HCT116 (cell line): ENCODE measurements around the gene PFDN5. TPM values are rescaled to one million over a fixed set of nuclear protein-coding genes. Genes with fewer than 3 reads are reported as not detected.
A peak's percentile ranks its signal among the peaks of the same experiment; 100 is the strongest.
"Not testable (repeated sequence)": the region's sequence is repeated elsewhere in the genome, so short reads cannot be mapped to it uniquely, and the experiment has no call there.

Experiments used
- ATAC-seq: fragments of 200-7000 bp; cut with Tn5 transposase; 2 replicates; pipeline ENCODE4 v1.9.1; 2020; ENCODE audit warnings: mild to moderate bottlenecking, moderate library complexity
- BruUV-seq: library from RNA; stranded (reverse); fragments of 400-500 nt; replicated peaks from 2 replicates; lab custom pipeline; 2021; lab: Mats Ljungman, UMichigan
- CTCF ChIA-PET: fragments of 300-600 bp; sonication (Branson Sonifier 250); formaldehyde crosslinking; loops from one replicate; lab custom pipeline; 2021; ENCODE audit warnings: antibody characterized with exemption; lab: Charles Lee
- POLR2A ChIA-PET: fragments of 300-600, 350-600 bp; sonication (Branson Sonifier 250); formaldehyde crosslinking; loops from one replicate; lab custom pipeline; 2021; ENCODE audit warnings: antibody characterized with exemption; lab: Charles Lee
- RAD21 ChIA-PET, 2 experiments: fragments of 300-600 bp; sonication (Branson Sonifier 250); formaldehyde crosslinking; loops; one replicate each; lab custom pipeline; 2023; ENCODE audit warnings: low total read pairs in 2 of 2; ENCODE audit not compliant: uncharacterized antibody in 2 of 2, unreplicated experiment in 2 of 2, low non-redundant PET in 1 of 2; lab: Charles Lee
- DNase-seq: peaks from one replicate; pipeline ENCODE4 v3.0.0-alpha.2; 2010; ENCODE audit warnings: low read depth, low spot score
- H2AFZ ChIP-seq: fragments of 200-600 bp; shearing (Covaris generic), sonication (generic); 2 replicates; pipeline ENCODE4 v1.6.1; 2017; ENCODE audit warnings: low read depth, mixed run types, mixed read lengths, antibody characterized with exemption, low read length; ENCODE audit not compliant: poor library complexity, severe bottlenecking
- H3K27ac ChIP-seq: 2 replicates; pipeline ENCODE4 v1.5.1; 2012; ENCODE audit warnings: low read depth, low read length
- H3K27me3 ChIP-seq: fragments of 200-600 bp; sonication (generic); 2 replicates; pipeline ENCODE4 v1.6.1; 2016; ENCODE audit warnings: mixed run types, low read length, mixed read lengths; ENCODE audit not compliant: insufficient read depth
- H3K36me3 ChIP-seq, 2 experiments: fragments of 200-500 bp in 1 of 2; fragments of 200-600 bp in 1 of 2; sonication (Bioruptor generic) in 1 of 2; sonication (generic) in 1 of 2; 2 replicates each; pipeline versions ENCODE4 v1.5.1 to v1.6.1; 2014 to 2016; ENCODE audit warnings: low read length in 2 of 2, inconsistent platforms in 1 of 2, mixed read lengths in 1 of 2, mixed run types in 1 of 2; ENCODE audit not compliant: insufficient read depth in 2 of 2, control insufficient read depth in 1 of 2
- H3K4me1 ChIP-seq, 2 experiments: fragments of 200-600 bp in 1 of 2; sonication (generic) in 1 of 2; 2 replicates each; pipeline versions ENCODE4 v1.5.1 to v1.6.1; 2012 to 2017; ENCODE audit warnings: low read length in 2 of 2, inconsistent platforms in 1 of 2, mild to moderate bottlenecking in 1 of 2, mixed read lengths in 1 of 2, mixed run types in 1 of 2, moderate library complexity in 1 of 2; ENCODE audit not compliant: insufficient read depth in 2 of 2, control insufficient read depth in 1 of 2
- H3K4me2 ChIP-seq: fragments of 200-600 bp; sonication (generic); 2 replicates; pipeline ENCODE4 v1.6.1; 2017; ENCODE audit warnings: mixed run types, low read length, mixed read lengths
- H3K4me3 ChIP-seq, 2 experiments: fragments of 200-600 bp in 1 of 2; sonication (generic) in 1 of 2; replicated peaks in 1 of 2; 2 replicates each; pipeline ENCODE4 v1.5.1; 2011 to 2016; ENCODE audit warnings: low read length in 2 of 2, control low read depth in 1 of 2, low read depth in 1 of 2, mild to moderate bottlenecking in 1 of 2, mixed read lengths in 1 of 2, mixed run types in 1 of 2
- H3K79me2 ChIP-seq: fragments of 200-600 bp; sonication (generic); 2 replicates; pipeline ENCODE4 v1.6.1; 2017; ENCODE audit warnings: mild to moderate bottlenecking, mixed run types, low read length, moderate library complexity, mixed read lengths; ENCODE audit not compliant: insufficient read depth
- H3K9ac ChIP-seq: fragments of 200-600 bp; sonication (generic); 2 replicates; pipeline ENCODE4 v1.6.1; 2016; ENCODE audit warnings: low read length, mixed read lengths
- H3K9me2 ChIP-seq: fragments of 200-600 bp; sonication (generic), shearing (Covaris generic); 2 replicates; pipeline ENCODE4 v1.6.1; 2017; ENCODE audit warnings: mixed run types, mild to moderate bottlenecking, moderate library complexity; ENCODE audit not compliant: insufficient read depth
- H3K9me3 ChIP-seq, 2 experiments: fragments of 200-500 bp in 1 of 2; fragments of 200-600 bp in 1 of 2; sonication (Bioruptor generic) in 1 of 2; sonication (generic) in 1 of 2; 2 replicates each; pipeline ENCODE4 v1.6.1; 2014 to 2017; ENCODE audit warnings: low read length in 2 of 2, mixed read lengths in 2 of 2, inconsistent platforms in 1 of 2, low read depth in 1 of 2, mild to moderate bottlenecking in 1 of 2, mixed run types in 1 of 2, moderate library complexity in 1 of 2; ENCODE audit not compliant: control insufficient read depth in 1 of 2, insufficient read depth in 1 of 2
- H4K20me1 ChIP-seq: fragments of 200-600 bp; sonication (generic), shearing (Covaris generic); 2 replicates; pipeline ENCODE4 v1.6.1; 2017; ENCODE audit warnings: mixed run types, mild to moderate bottlenecking, moderate library complexity; ENCODE audit not compliant: insufficient read depth
- CBX3 ChIP-seq: IDR thresholded peaks from 2 replicates; pipeline ENCODE4 v1.6.1; 2012; ENCODE audit warnings: low read depth
- CEBPB ChIP-seq: IDR thresholded peaks from 2 replicates; pipeline ENCODE4 v1.6.1; 2012; ENCODE audit warnings: low read depth
- EZH2 ChIP-seq: fragments of 200-600 bp; sonication (generic); IDR thresholded peaks from 2 replicates; pipeline ENCODE4 v1.6.1; 2017; ENCODE audit warnings: antibody characterized with exemption, mixed run types
- JUND ChIP-seq: IDR thresholded peaks from 2 replicates; pipeline ENCODE4 v1.6.1; 2012
- RAD21 ChIP-seq: IDR thresholded peaks from 2 replicates; pipeline ENCODE4 v1.6.1; 2012; ENCODE audit warnings: low read depth, mild to moderate bottlenecking
- SIN3A ChIP-seq: IDR thresholded peaks from 2 replicates; pipeline ENCODE4 v1.6.1; 2012; ENCODE audit warnings: low read depth
- SP1 ChIP-seq: IDR thresholded peaks from 2 replicates; pipeline ENCODE4 v1.6.1; 2012; ENCODE audit warnings: low read depth
- TCF7L2 ChIP-seq: IDR thresholded peaks from 2 replicates; pipeline ENCODE4 v1.7.0; 2011; ENCODE audit warnings: borderline replicate concordance, inconsistent platforms; ENCODE audit not compliant: insufficient read depth, insufficient read length; ENCODE audit errors: extremely low read depth
- YY1 ChIP-seq: IDR thresholded peaks from 2 replicates; pipeline ENCODE4 v1.6.1; 2011; ENCODE audit warnings: low read length, low read depth, moderate library complexity, mild to moderate bottlenecking; ENCODE audit not compliant: insufficient replicate concordance; ENCODE audit errors: extremely low read depth
- ZFX ChIP-seq: fragments of 450-650 bp; IDR thresholded peaks from 2 replicates; pipeline ENCODE4 v1.6.1; 2017
- ZNF274 ChIP-seq: fragments of 200-500 bp; sonication (Bioruptor generic); IDR thresholded peaks from 2 replicates; pipeline ENCODE4 v1.6.1; 2014; ENCODE audit warnings: mild to moderate bottlenecking, low read depth, low read length, inconsistent platforms
- intact Hi-C: fragments of 100-400 bp; cut with micrococcal nuclease; formaldehyde crosslinking; loops from 2 replicates; pipeline ENCODE4 v1.10.0; 2022
- total RNA-seq: library from RNA; stranded (reverse); gene quantifications from one replicate; pipeline ENCODE4 v1.2.1, GENCODE V29; 2021; ENCODE audit not compliant: unreplicated experiment
- TF ChIP-seq, protein P1 (sequence below), 3 experiments: fragments of 200-600 bp in 1 of 3; sonication (generic) in 1 of 3; IDR thresholded peaks in 2 of 3; conservative IDR thresholded peaks in 1 of 3; 2 replicates each; pipeline ENCODE4 v1.5.1; 2012 to 2017; ENCODE audit warnings: low read depth in 2 of 3, low read length in 2 of 3, antibody characterized with exemption in 1 of 3, borderline replicate concordance in 1 of 3, control low read depth in 1 of 3, mild to moderate bottlenecking in 1 of 3, mixed read lengths in 1 of 3, mixed run types in 1 of 3, moderate library complexity in 1 of 3; ENCODE audit not compliant: insufficient read depth in 1 of 3

PFDN5 gene
- total RNA-seq, 1 experiment from 2014 or later, result 318 TPM

DNA sequence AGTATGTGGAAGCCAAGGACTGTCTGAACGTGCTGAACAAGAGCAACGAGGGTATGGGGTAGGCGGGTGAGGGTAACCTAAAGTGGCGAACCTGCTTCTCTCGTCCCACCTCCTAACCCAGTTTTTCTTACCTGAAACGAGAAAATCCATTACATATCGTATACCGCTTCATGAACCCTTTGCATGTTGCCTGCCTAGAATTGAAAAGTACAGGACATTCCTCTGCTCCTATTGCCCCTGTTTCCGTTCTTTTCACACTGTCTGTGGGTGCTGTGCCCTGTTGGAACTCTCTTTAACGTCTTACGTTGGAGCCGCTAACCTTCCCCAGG is 513 bp downstream of the PFDN5 start:
- Histone ChIP-seq H3K4me1 (peaks cover 25 to 46% of the 10 kb centered on the region in 2 experiments), H3K4me2 (peak overlapping the region; percentile 88), H3K9me3 (no peaks in the 10 kb centered on the region), H3K27ac (peak overlapping the region; percentile 74), H3K9ac (peak overlapping the region; percentile 98), H4K20me1 (no peaks in the 10 kb centered on the region), H2AFZ (no peak overlapping the region), H3K79me2 (peaks cover 44% of the 10 kb centered on the region), H3K4me3 (peak overlapping the region; percentile 88 to 100), H3K36me3 (peaks cover 21 to 22% of the 10 kb centered on the region in 2 experiments), H3K27me3 (no peaks in the 10 kb centered on the region), H3K9me2 (no peaks in the 10 kb centered on the region)
- no peak for TF ChIP-seq TCF7L2
- no peak for TF ChIP-seq ZFX
- no peak for TF ChIP-seq CEBPB
- no peak for TF ChIP-seq EZH2
- TF ChIP-seq YY1, result no peak
- TF ChIP-seq, protein P1, sequence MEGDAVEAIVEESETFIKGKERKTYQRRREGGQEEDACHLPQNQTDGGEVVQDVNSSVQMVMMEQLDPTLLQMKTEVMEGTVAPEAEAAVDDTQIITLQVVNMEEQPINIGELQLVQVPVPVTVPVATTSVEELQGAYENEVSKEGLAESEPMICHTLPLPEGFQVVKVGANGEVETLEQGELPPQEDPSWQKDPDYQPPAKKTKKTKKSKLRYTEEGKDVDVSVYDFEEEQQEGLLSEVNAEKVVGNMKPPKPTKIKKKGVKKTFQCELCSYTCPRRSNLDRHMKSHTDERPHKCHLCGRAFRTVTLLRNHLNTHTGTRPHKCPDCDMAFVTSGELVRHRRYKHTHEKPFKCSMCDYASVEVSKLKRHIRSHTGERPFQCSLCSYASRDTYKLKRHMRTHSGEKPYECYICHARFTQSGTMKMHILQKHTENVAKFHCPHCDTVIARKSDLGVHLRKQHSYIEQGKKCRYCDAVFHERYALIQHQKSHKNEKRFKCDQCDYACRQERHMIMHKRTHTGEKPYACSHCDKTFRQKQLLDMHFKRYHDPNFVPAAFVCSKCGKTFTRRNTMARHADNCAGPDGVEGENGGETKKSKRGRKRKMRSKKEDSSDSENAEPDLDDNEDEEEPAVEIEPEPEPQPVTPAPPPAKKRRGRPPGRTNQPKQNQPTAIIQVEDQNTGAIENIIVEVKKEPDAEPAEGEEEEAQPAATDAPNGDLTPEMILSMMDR (IDR thresholded peaks at IDR 0.05 in 2 of 3, conservative IDR thresholded peaks at IDR 0.05 in 1 of 3; ENCODE audit: borderline replicate concordance in 1 of 3, insufficient read depth in 1 of 3, low read depth in 2 of 3, low read length in 2 of 3), result no peak
- no peak for TF ChIP-seq ZNF274
- no peak for TF ChIP-seq SIN3A
- TF ChIP-seq RAD21, result no peak
- no peak for TF ChIP-seq CBX3
- TF ChIP-seq SP1, result no peak
- no peak for TF ChIP-seq JUND
- intact Hi-C loops, result no loop called here
- DNase-seq (no peak), ATAC-seq (peak; percentile 0; the same call in 1 of the 2 replicates)
- BruUV-seq, result TSS peak; percentile 59
- ChIA-PET RAD21 (no interaction called here), CTCF (interaction anchor here (0.6 to 1.7 kb wide), 7 partner anchors 26 to 737 kb away, joined by 3 to 13 read pairs (median 4); partner anchors contain the start of gene AAAS), POLR2A (interaction anchor here (0.9 to 2.3 kb wide), 5 partner anchors 25 to 216 kb away, joined by 3 to 13 read pairs (median 4); partner anchors contain the start of genes AAAS, CSAD, SPRYD3 and ZNF740)

DNA sequence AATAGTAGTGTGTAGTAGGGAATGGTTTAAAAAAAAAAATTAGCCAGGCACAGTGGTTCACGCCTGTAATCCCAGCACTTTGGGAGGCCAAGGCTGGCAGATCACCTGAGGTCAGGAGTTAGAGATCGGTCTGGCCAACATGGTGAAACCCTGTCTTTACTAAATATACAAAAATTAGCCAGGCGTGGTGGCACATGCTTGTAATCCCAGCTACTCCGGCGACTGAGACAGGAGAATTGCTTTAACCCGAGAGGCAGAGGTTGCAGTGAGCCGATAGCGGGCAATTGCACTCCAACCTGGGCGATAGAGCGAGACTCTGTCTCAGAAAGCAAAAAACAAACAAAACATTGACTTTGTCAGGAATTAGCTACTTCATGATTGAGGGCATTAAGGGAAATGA is 1.8 kb downstream of the PFDN5 start:
- BruUV-seq, H4K20me1 ChIP-seq, RAD21 ChIA-PET, H2AFZ ChIP-seq, DNase-seq, H3K4me3 ChIP-seq, H3K27ac ChIP-seq, POLR2A ChIA-PET, H3K9me2 ChIP-seq, H3K27me3 ChIP-seq, ATAC-seq, H3K9me3 ChIP-seq, CTCF ChIA-PET, intact Hi-C loops: not testable (repeated sequence)
- peak overlapping the region; percentile 98; the same call in 1 of the 2 replicates for H3K9ac ChIP-seq
- peaks cover 27 to 51% of the 10 kb centered on the region in 2 experiments for H3K4me1 ChIP-seq
- peaks cover 56% of the 10 kb centered on the region for H3K79me2 ChIP-seq
- H3K4me2 ChIP-seq, result peak overlapping the region; percentile 88; the same call in 1 of the 2 replicates
- H3K36me3 ChIP-seq, result peaks cover 16 to 22% of the 10 kb centered on the region in 2 experiments
